Right atrium auricular region (tissue), 2 donors: ENCODE data around the gene SLC6A9. TPM values are rescaled to one million over a fixed set of nuclear protein-coding genes. Genes with fewer than 3 reads are reported as not detected.

Experiments used
- DNase-seq: peaks from one replicate; pipeline ENCODE4 v3.0.0-alpha.2; 2019; ENCODE audit warnings: low spot score
- H3K27ac ChIP-seq, 2 donors: fragments of 200-600 bp; sonication (generic); 1 replicate in 1 of 2; 2 replicates in 1 of 2; pipeline ENCODE4 v1.5.1; 2016 to 2019
- H3K27me3 ChIP-seq, 2 donors: fragments of 200-600 bp; sonication (generic); one replicate each; pipeline versions ENCODE4 v1.5.1 to v1.6.0; 2017 to 2019
- H3K36me3 ChIP-seq: fragments of 200-600 bp; sonication (generic); one replicate; pipeline ENCODE4 v1.5.1; 2016
- H3K4me1 ChIP-seq, 2 donors: fragments of 200-600 bp; sonication (generic); one replicate each; pipeline versions ENCODE4 v1.5.1 to v1.6.0; 2017 to 2019
- H3K4me3 ChIP-seq, 2 donors: fragments of 200-600 bp; sonication (generic); 1 replicate in 1 of 2; 2 replicates in 1 of 2; pipeline ENCODE4 v1.5.1; 2017 to 2019; ENCODE audit warnings: mild to moderate bottlenecking in 1 of 2, moderate library complexity in 1 of 2
- H3K9me3 ChIP-seq, 2 donors: fragments of 200-600 bp; sonication (generic); one replicate each; pipeline ENCODE4 v1.5.1; 2019
- total RNA-seq, 2 donors: library from RNA; depleted of rRNA; stranded (reverse); fragments of >200 nt; gene quantifications; one replicate each; pipeline ENCODE4 v1.1.0, GENCODE V29; 2016
- TF ChIP-seq, protein P1 (sequence below), 2 donors: fragments of 200-600 bp; sonication (generic); IDR thresholded peaks; one replicate each; pipeline ENCODE4 v1.5.1; 2019; ENCODE audit warnings: antibody characterized with exemption in 2 of 2

The SLC6A9 gene
- total RNA-seq, 2 donors from 2014 or later, result 1.0 to 1.6 TPM

- DNase-seq, result no peak
- Histone ChIP-seq H3K4me3 (no peak overlapping the region), H3K36me3 (no peaks in the 10 kb centered on the region), H3K4me1 (peaks cover 0 to 18% of the 10 kb centered on the region in 2 donors), H3K27ac (no peak overlapping the region), H3K27me3 (no peaks in the 10 kb centered on the region), H3K9me3 (no peaks in the 10 kb centered on the region)
- TF ChIP-seq, protein P1, sequence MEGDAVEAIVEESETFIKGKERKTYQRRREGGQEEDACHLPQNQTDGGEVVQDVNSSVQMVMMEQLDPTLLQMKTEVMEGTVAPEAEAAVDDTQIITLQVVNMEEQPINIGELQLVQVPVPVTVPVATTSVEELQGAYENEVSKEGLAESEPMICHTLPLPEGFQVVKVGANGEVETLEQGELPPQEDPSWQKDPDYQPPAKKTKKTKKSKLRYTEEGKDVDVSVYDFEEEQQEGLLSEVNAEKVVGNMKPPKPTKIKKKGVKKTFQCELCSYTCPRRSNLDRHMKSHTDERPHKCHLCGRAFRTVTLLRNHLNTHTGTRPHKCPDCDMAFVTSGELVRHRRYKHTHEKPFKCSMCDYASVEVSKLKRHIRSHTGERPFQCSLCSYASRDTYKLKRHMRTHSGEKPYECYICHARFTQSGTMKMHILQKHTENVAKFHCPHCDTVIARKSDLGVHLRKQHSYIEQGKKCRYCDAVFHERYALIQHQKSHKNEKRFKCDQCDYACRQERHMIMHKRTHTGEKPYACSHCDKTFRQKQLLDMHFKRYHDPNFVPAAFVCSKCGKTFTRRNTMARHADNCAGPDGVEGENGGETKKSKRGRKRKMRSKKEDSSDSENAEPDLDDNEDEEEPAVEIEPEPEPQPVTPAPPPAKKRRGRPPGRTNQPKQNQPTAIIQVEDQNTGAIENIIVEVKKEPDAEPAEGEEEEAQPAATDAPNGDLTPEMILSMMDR (IDR thresholded peaks at IDR 0.05), result no peak
Measured at GRCh38 chr1:44013949-44014348, 17.3 kb downstream of the SLC6A9 start.

- Histone ChIP-seq H3K9me3 (no peaks in the 10 kb centered on the region), H3K36me3 (no peaks in the 10 kb centered on the region), H3K4me1 (peaks cover 0 to 18% of the 10 kb centered on the region in 2 donors), H3K27ac (no peak overlapping the region), H3K27me3 (no peaks in the 10 kb centered on the region), H3K4me3 (no peak overlapping the region)
- TF ChIP-seq, protein P1 (IDR thresholded peaks at IDR 0.05), result no peak
- no peak for DNase-seq
Measured at GRCh38 chr1:44012941-44013609, 18.2 kb downstream of the SLC6A9 start.

- Histone ChIP-seq H3K36me3 (no peaks in the 10 kb centered on the region), H3K4me1 (peaks cover 0 to 18% of the 10 kb centered on the region in 2 donors), H3K4me3 (no peak overlapping the region), H3K27me3 (no peaks in the 10 kb centered on the region), H3K9me3 (no peaks in the 10 kb centered on the region), H3K27ac (no peak overlapping the region)
- TF ChIP-seq, protein P1 (IDR thresholded peaks at IDR 0.05), result no peak
- no peak for DNase-seq
Measured at GRCh38 chr1:44012404-44012803, 18.9 kb downstream of the SLC6A9 start.

DNA sequence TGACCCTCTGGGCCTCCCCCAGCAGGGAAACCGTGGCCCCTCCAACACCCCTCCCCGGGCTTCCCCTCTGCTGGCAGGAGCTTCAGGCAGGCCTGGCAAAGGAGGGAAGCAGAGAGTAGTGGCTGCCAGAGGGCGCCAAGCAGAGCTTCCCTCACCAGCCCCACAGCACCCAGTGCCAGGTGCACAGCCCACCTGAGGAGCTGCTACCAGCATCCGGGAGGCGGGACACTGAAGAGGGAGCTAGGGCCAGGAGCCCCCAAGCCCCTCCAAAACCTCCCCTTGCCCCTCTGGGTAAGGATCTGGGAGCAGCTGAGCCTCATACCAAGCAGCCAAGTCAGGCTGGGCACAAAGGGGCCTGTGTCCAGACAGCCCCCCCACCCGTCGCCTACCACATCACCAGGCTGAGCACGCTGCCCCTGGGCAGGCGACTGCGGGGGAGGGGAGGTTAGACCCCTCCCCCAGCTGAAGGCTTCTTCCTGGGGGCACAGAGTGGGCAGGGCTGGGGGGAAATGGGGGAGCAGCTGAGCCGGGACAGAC is 20.3 kb downstream of the SLC6A9 start:
- TF ChIP-seq, protein P1 (IDR thresholded peaks at IDR 0.05), result no peak
- DNase-seq, result no peak
- no peaks in the 10 kb centered on the region for H3K9me3 ChIP-seq
- H3K27me3 ChIP-seq, result no peaks in the 10 kb centered on the region
- no peaks in the 10 kb centered on the region for H3K36me3 ChIP-seq
- peaks cover 0 to 16% of the 10 kb centered on the region in 2 donors for H3K4me1 ChIP-seq
- H3K27ac ChIP-seq, result no peak overlapping the region
- H3K4me3 ChIP-seq, result no peak overlapping the region

DNA sequence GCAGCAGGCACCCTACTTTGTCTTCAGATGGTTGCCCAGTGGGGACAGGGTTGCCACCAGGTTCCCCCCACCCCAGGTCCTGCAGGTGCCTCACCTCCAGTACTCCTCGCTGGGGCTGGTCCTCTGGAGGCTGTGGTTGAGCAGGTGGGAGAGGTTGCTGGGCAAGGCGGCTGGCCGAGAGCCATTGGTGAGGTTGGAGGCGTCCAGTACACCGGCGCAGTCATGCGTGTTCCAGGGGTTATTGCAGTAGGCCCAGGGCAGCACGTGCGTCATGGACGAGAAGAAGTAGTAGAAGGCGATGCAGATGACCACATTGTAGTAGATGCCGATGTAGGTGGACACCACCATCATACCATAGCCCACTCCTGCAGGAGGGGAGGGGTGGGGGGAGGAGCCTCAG is 23.0 kb downstream of the SLC6A9 start:
- peaks cover 0 to 4% of the 10 kb centered on the region in 2 donors for H3K4me1 ChIP-seq
- no peaks in the 10 kb centered on the region for H3K9me3 ChIP-seq
- TF ChIP-seq, protein P1 (IDR thresholded peaks at IDR 0.05), result no peak
- no peak for DNase-seq
- no peaks in the 10 kb centered on the region for H3K27me3 ChIP-seq
- no peak overlapping the region for H3K27ac ChIP-seq
- H3K4me3 ChIP-seq, result no peak overlapping the region
- no peaks in the 10 kb centered on the region for H3K36me3 ChIP-seq
